Neural cell (in vitro differentiated cells): Measurements from ENCODE around the gene RNF4.

Experiments
- CTCF ChIP-seq: fragments of 450-650 bp; IDR thresholded peaks from 2 replicates; pipeline ENCODE4 v1.5.1; 2014; ENCODE audit warnings: antibody characterized with exemption, mild to moderate bottlenecking, moderate library complexity; ENCODE audit not compliant: poor library complexity, severe bottlenecking
- POLR2AphosphoS5 ChIP-seq: IDR thresholded peaks from 2 replicates; pipeline ENCODE4 v1.6.1; 2012

GRCh38 chr4:2482192-2482591 is 13.3 kb downstream of the RNF4 start:
- TF ChIP-seq CTCF = no peak
- no peak for TF ChIP-seq POLR2AphosphoS5
